GM23338 (cell line): ENCODE measurements around the gene STOX1. TPM values are rescaled to one million over a fixed set of nuclear protein-coding genes. Genes with fewer than 3 reads are reported as not detected.

Source experiments
- ATAC-seq: fragments of 200-7000 bp; cut with Tn5 transposase; 3 replicates; pipeline ENCODE4 v1.9.1; 2020
- DNase-seq: peaks from one replicate; pipeline ENCODE4 v3.0.0-alpha.2; 2015; ENCODE audit warnings: low spot score
- H2AFZ ChIP-seq: fragments of 200-600 bp; sonication (generic); 2 replicates; pipeline ENCODE4 v1.8.0; 2016; ENCODE audit warnings: antibody characterized with exemption, mild to moderate bottlenecking, moderate library complexity
- H3F3A ChIP-seq: fragments of 200-600 bp; sonication (generic); replicated peaks from 2 replicates; pipeline ENCODE4 v1.8.0; 2017; ENCODE audit warnings: antibody characterized with exemption, mixed run types, low read depth
- H3K27ac ChIP-seq: fragments of 200-600 bp; sonication (generic); 2 replicates; pipeline ENCODE4 v1.6.1; 2016; ENCODE audit warnings: low read depth
- H3K27me3 ChIP-seq: fragments of 200-600 bp; sonication (generic); 2 replicates; pipeline ENCODE4 v1.8.0; 2016; ENCODE audit warnings: mild to moderate bottlenecking, mixed run types, moderate library complexity; ENCODE audit not compliant: insufficient read depth
- H3K36me3 ChIP-seq: fragments of 200-600 bp; sonication (generic); 2 replicates; pipeline ENCODE4 v1.8.0; 2016; ENCODE audit warnings: mild to moderate bottlenecking; ENCODE audit not compliant: insufficient read depth
- H3K4me1 ChIP-seq: fragments of 200-600 bp; sonication (generic); 2 replicates; pipeline ENCODE4 v1.8.0; 2016; ENCODE audit warnings: mild to moderate bottlenecking, moderate library complexity; ENCODE audit not compliant: insufficient read depth
- H3K4me2 ChIP-seq: fragments of 200-600 bp; sonication (generic); 2 replicates; pipeline ENCODE4 v1.7.1; 2017; ENCODE audit warnings: mixed run types
- H3K4me3 ChIP-seq: fragments of 200-600 bp; sonication (generic); 2 replicates; pipeline ENCODE4 v1.6.1; 2016; ENCODE audit warnings: mixed run types
- H3K79me2 ChIP-seq: fragments of 200-600 bp; sonication (generic); replicated peaks from 2 replicates; pipeline ENCODE4 v1.8.0; 2017; ENCODE audit warnings: mild to moderate bottlenecking; ENCODE audit not compliant: insufficient read depth
- H3K9me2 ChIP-seq: fragments of 200-600 bp; sonication (generic); 2 replicates; pipeline ENCODE4 v1.8.0; 2017; ENCODE audit not compliant: insufficient read depth
- H4K20me1 ChIP-seq: fragments of 200-600 bp; sonication (generic); replicated peaks from 2 replicates; pipeline ENCODE4 v1.8.0; 2017; ENCODE audit warnings: mild to moderate bottlenecking; ENCODE audit not compliant: insufficient read depth
- H3K27ac Mint-ChIP-seq: 2 replicates; pipeline ENCODE4 v1.8.0; 2020; ENCODE audit warnings: inconsistent platforms, mild to moderate bottlenecking, moderate library complexity, mixed read lengths
- H3K27me3 Mint-ChIP-seq: 3 replicates; pipeline ENCODE4 v1.8.0; 2022; ENCODE audit warnings: low read depth, mild to moderate bottlenecking, moderate library complexity, mixed read lengths, inconsistent platforms; ENCODE audit not compliant: insufficient read depth, poor library complexity
- H3K36me3 Mint-ChIP-seq: 3 replicates; pipeline ENCODE4 v1.8.0; 2021; ENCODE audit warnings: low read depth, mild to moderate bottlenecking, inconsistent platforms, moderate library complexity, mixed read lengths
- H3K4me1 Mint-ChIP-seq: 3 replicates; pipeline ENCODE4 v1.8.0; 2020; ENCODE audit warnings: mild to moderate bottlenecking, inconsistent platforms, mixed read lengths
- H3K4me3 Mint-ChIP-seq: 3 replicates; pipeline ENCODE4 v1.8.0; 2021; ENCODE audit warnings: moderate library complexity, mild to moderate bottlenecking, inconsistent platforms, mixed read lengths
- H3K9me3 Mint-ChIP-seq: 3 replicates; pipeline ENCODE4 v1.8.0; 2020; ENCODE audit warnings: moderate library complexity, mild to moderate bottlenecking, inconsistent platforms, mixed read lengths
- CREB1 ChIP-seq: fragments of 250-450 bp; sonication (Bioruptor Pico); IDR thresholded peaks from 2 replicates; pipeline ENCODE4 v1.5.0; 2020; ENCODE audit warnings: low read depth, mild to moderate bottlenecking, moderate library complexity
- CTCF ChIP-seq, 2 experiments: fragments of 200-600 bp in 1 of 2; sonication (generic) in 1 of 2; conservative IDR thresholded peaks; 2 replicates each; pipeline versions ENCODE4 v1.5.1 to v1.6.1; 2016 to 2017; ENCODE audit warnings: antibody characterized with exemption in 2 of 2, low read depth in 2 of 2, mild to moderate bottlenecking in 2 of 2, moderate library complexity in 1 of 2
- ETS1 ChIP-seq: IDR thresholded peaks from 2 replicates; pipeline ENCODE4 v1.6.1; 2016; ENCODE audit warnings: antibody characterized with exemption
- EZH2 ChIP-seq: fragments of 200-600 bp; sonication (generic); IDR thresholded peaks from one replicate; pipeline ENCODE4 v1.8.0; 2017; ENCODE audit warnings: antibody characterized with exemption, mild to moderate bottlenecking, low read depth; ENCODE audit not compliant: unreplicated experiment
- EZH2phosphoT487 ChIP-seq: fragments of 200-600 bp; sonication (generic); IDR thresholded peaks from one replicate; pipeline ENCODE4 v1.8.1; 2018; ENCODE audit warnings: antibody characterized with exemption; ENCODE audit not compliant: unreplicated experiment
- JUNB ChIP-seq: IDR thresholded peaks from one replicate; pipeline ENCODE4 v1.6.1; 2016; ENCODE audit warnings: antibody characterized with exemption; ENCODE audit not compliant: unreplicated experiment
- NANOG ChIP-seq: IDR thresholded peaks from 2 replicates; pipeline ENCODE4 v1.6.1; 2016; ENCODE audit warnings: antibody characterized with exemption, borderline replicate concordance
- POLR2AphosphoS5 ChIP-seq: IDR thresholded peaks from 2 replicates; pipeline ENCODE4 v1.6.1; 2016; ENCODE audit warnings: antibody characterized with exemption, low read depth
- REST ChIP-seq: IDR thresholded peaks from one replicate; pipeline ENCODE4 v1.6.1; 2018; ENCODE audit warnings: antibody characterized with exemption; ENCODE audit not compliant: unreplicated experiment
- STAT1 ChIP-seq: IDR thresholded peaks from one replicate; pipeline ENCODE4 v1.6.1; 2016; ENCODE audit warnings: antibody characterized with exemption; ENCODE audit not compliant: unreplicated experiment
- ZNF114 ChIP-seq: fragments of 250-450 bp; sonication (Bioruptor Pico); IDR thresholded peaks from 2 replicates; pipeline ENCODE4 v1.5.0; 2020; ENCODE audit warnings: mild to moderate bottlenecking, moderate library complexity
- ZNF331 ChIP-seq: fragments of 250-450 bp; sonication (Bioruptor Pico); IDR thresholded peaks from 2 replicates; pipeline ENCODE4 v1.5.0; 2020; ENCODE audit warnings: low read depth, mild to moderate bottlenecking, moderate library complexity
- ZNF462 ChIP-seq: fragments of 250-450 bp; sonication (Bioruptor Pico); IDR thresholded peaks from 2 replicates; pipeline ENCODE4 v1.5.0; 2020; ENCODE audit warnings: mild to moderate bottlenecking, moderate library complexity
- polyA plus RNA-seq: library from polyadenylated mRNA; unstranded; fragments of >200 nt; fragmentation: Nextera tagmentation; extraction: Ambion mirVana; gene quantifications from 2 replicates; pipeline ENCODE4 v1.2.1, GENCODE V29; 2016
- total RNA-seq: library from RNA; depleted of rRNA; stranded (reverse); fragments of >200 nt; shearing (Covaris generic); gene quantifications from 2 replicates; pipeline ENCODE4 v1.2.3, GENCODE V29; 2014

STOX1 gene
- total and polyA plus RNA-seq, 2 experiments from 2014 or later, result 1.6 to 2.2 TPM

GRCh38 chr10:68879628-68880027 lies 52.3 kb downstream of the STOX1 start:
- DNase-seq (no peak), ATAC-seq (no peak)
- H3K9me3 Mint-ChIP-seq, result no peaks in the 10 kb centered on the region; the same call in 2 of the 3 replicates
- H3K27ac Mint-ChIP-seq, result no peak overlapping the region
- H3K4me1 ChIP-seq, result peaks cover 31% of the 10 kb centered on the region
- no peaks in the 10 kb centered on the region for H4K20me1 ChIP-seq
- peaks cover 32% of the 10 kb centered on the region for H3K4me1 Mint-ChIP-seq
- H3K27me3 ChIP-seq, result no peaks in the 10 kb centered on the region
- TF ChIP-seq CTCF (conservative IDR thresholded peaks at IDR 0.05; ENCODE audit: low read depth in 2 of 2) (no peak), REST (no peak), ZNF114 (no peak), ZNF462 (CRISPR knock-in tag) (no peak), POLR2AphosphoS5 (no peak), NANOG (no peak), JUNB (no peak), ETS1 (no peak), EZH2 (no peak), ZNF331 (CRISPR knock-in tag) (no peak), CREB1 (CRISPR knock-in tag) (no peak), STAT1 (no peak), EZH2phosphoT487 (no peak)
- H3K4me3 ChIP-seq, result no peak overlapping the region
- H3K27me3 Mint-ChIP-seq, result peaks cover 3% of the 10 kb centered on the region
- H3K79me2 ChIP-seq, result no peaks in the 10 kb centered on the region
- no peaks in the 10 kb centered on the region for H3K36me3 ChIP-seq
- no peak overlapping the region for H3K27ac ChIP-seq
- no peaks in the 10 kb centered on the region for H3K9me2 ChIP-seq
- 0 out of 2 replicates have a peak overlapping the region, but pooled peaks have one; percentile 57 for H3K4me2 ChIP-seq
- no peak overlapping the region for H2AFZ ChIP-seq
- no peaks in the 10 kb centered on the region for H3K36me3 Mint-ChIP-seq
- H3K4me3 Mint-ChIP-seq, result no peak overlapping the region
- no peaks in the 10 kb centered on the region; the same call in 1 of the 2 replicates for H3F3A ChIP-seq
